H9 (cell line): ENCODE data around the gene TTC28. TPM values are rescaled to one million over a fixed set of nuclear protein-coding genes. Genes with fewer than 3 reads are reported as not detected.

Experiments
- DNase-seq: peaks from one replicate; pipeline ENCODE4 v3.0.0-alpha.2; 2017
- H2AFZ ChIP-seq: one replicate; pipeline ENCODE4 v1.6.1; 2013; ENCODE audit warnings: mild to moderate bottlenecking, low read length, control low read depth, moderate library complexity
- H2AK5ac ChIP-seq: 2 replicates; pipeline ENCODE4 v1.6.1; 2013; ENCODE audit warnings: low read length, control low read depth, mixed read lengths; ENCODE audit not compliant: insufficient read length
- H2BK120ac ChIP-seq: one replicate; pipeline ENCODE4 v1.6.1; 2013; ENCODE audit warnings: low read depth, mild to moderate bottlenecking, low read length, control low read depth, inconsistent platforms; ENCODE audit not compliant: poor library complexity, severe bottlenecking
- H2BK12ac ChIP-seq: 2 replicates; pipeline ENCODE4 v1.6.1; 2013; ENCODE audit warnings: low read length, control low read depth, mixed read lengths, low read depth; ENCODE audit not compliant: insufficient read length
- H2BK15ac ChIP-seq: 2 replicates; pipeline ENCODE4 v1.6.1; 2013; ENCODE audit warnings: low read depth, low read length, control low read depth
- H2BK20ac ChIP-seq: one replicate; pipeline ENCODE4 v1.6.1; 2013; ENCODE audit warnings: low read depth, mild to moderate bottlenecking, low read length, control low read depth, inconsistent platforms; ENCODE audit not compliant: poor library complexity, severe bottlenecking
- H2BK5ac ChIP-seq: 2 replicates; pipeline ENCODE4 v1.6.1; 2013; ENCODE audit warnings: low read length, control low read depth, mixed read lengths; ENCODE audit not compliant: insufficient read length
- H3K14ac ChIP-seq: 2 replicates; pipeline ENCODE4 v1.6.1; 2013; ENCODE audit warnings: low read length, control low read depth; ENCODE audit not compliant: insufficient read depth
- H3K18ac ChIP-seq: 2 replicates; pipeline ENCODE4 v1.6.1; 2013; ENCODE audit warnings: low read depth, mild to moderate bottlenecking, mixed read lengths, low read length, control low read depth; ENCODE audit not compliant: insufficient read length
- H3K23ac ChIP-seq: 2 replicates; pipeline ENCODE4 v1.6.1; 2013; ENCODE audit warnings: low read length, control low read depth, mixed read lengths, low read depth; ENCODE audit not compliant: insufficient read length
- H3K23me2 ChIP-seq: 2 replicates; pipeline ENCODE4 v1.6.1; 2013; ENCODE audit warnings: low read depth, mild to moderate bottlenecking, mixed read lengths, low read length, control low read depth; ENCODE audit not compliant: insufficient read length, poor library complexity, severe bottlenecking
- H3K27ac ChIP-seq: 2 replicates; pipeline ENCODE4 v1.5.1; 2013; ENCODE audit warnings: low read length, control low read depth, mixed read lengths, low read depth; ENCODE audit not compliant: insufficient read length
- H3K27me3 ChIP-seq: 2 replicates; pipeline ENCODE4 v1.6.1; 2013; ENCODE audit warnings: low read length, control low read depth, inconsistent platforms; ENCODE audit not compliant: insufficient read depth
- H3K4ac ChIP-seq: 2 replicates; pipeline ENCODE4 v1.6.1; 2013; ENCODE audit warnings: low read depth, mild to moderate bottlenecking, control low read depth, inconsistent platforms, low read length, moderate library complexity
- H3K4me1 ChIP-seq: 2 replicates; pipeline ENCODE4 v1.6.1; 2013; ENCODE audit warnings: low read length, control low read depth, inconsistent platforms; ENCODE audit not compliant: insufficient read depth
- H3K4me2 ChIP-seq: 2 replicates; pipeline ENCODE4 v1.6.1; 2013; ENCODE audit warnings: low read length, control low read depth, mixed read lengths; ENCODE audit not compliant: insufficient read length, insufficient read depth
- H3K56ac ChIP-seq: 2 replicates; pipeline ENCODE4 v1.6.1; 2013; ENCODE audit warnings: low read depth, mild to moderate bottlenecking, mixed read lengths, low read length, control low read depth; ENCODE audit not compliant: insufficient read length
- H3K79me1 ChIP-seq: 2 replicates; pipeline ENCODE4 v1.6.1; 2013; ENCODE audit warnings: low read depth, mild to moderate bottlenecking, moderate library complexity, low read length, control low read depth, inconsistent platforms; ENCODE audit not compliant: insufficient read depth, poor library complexity, severe bottlenecking
- H3K79me2 ChIP-seq: 2 replicates; pipeline ENCODE4 v1.6.1; 2013; ENCODE audit warnings: low read length, control low read depth, inconsistent platforms; ENCODE audit not compliant: insufficient read depth
- H3K9ac ChIP-seq: 2 replicates; pipeline ENCODE4 v1.6.1; 2013; ENCODE audit warnings: low read length, control low read depth, mixed read lengths; ENCODE audit not compliant: insufficient read length; ENCODE audit errors: extremely low read depth
- H3K9me3 ChIP-seq: one replicate; pipeline ENCODE4 v1.6.1; 2013; ENCODE audit warnings: low read depth, low read length, inconsistent platforms; ENCODE audit not compliant: control insufficient read depth
- H3T11ph ChIP-seq: one replicate; pipeline ENCODE4 v1.6.1; 2013; ENCODE audit warnings: mild to moderate bottlenecking, low read length, control low read depth, inconsistent platforms
- H4K20me1 ChIP-seq: one replicate; pipeline ENCODE4 v1.6.1; 2013; ENCODE audit not compliant: control insufficient read depth, insufficient read length, insufficient read depth
- H4K5ac ChIP-seq: 2 replicates; pipeline ENCODE4 v1.6.1; 2013; ENCODE audit warnings: low read depth, mild to moderate bottlenecking, mixed read lengths, low read length, control low read depth; ENCODE audit not compliant: insufficient read length
- H4K8ac ChIP-seq: replicated peaks from 2 replicates; pipeline ENCODE4 v1.6.1; 2013; ENCODE audit warnings: low read length, control low read depth, mixed read lengths, low read depth; ENCODE audit not compliant: insufficient read length
- H4K91ac ChIP-seq: 2 replicates; pipeline ENCODE4 v1.6.1; 2013; ENCODE audit warnings: low read depth, mild to moderate bottlenecking, moderate library complexity, mixed read lengths, low read length, control low read depth; ENCODE audit not compliant: insufficient read length
- H3K27ac Mint-ChIP-seq, 3 experiments: 2 replicates in 2 of 3; 3 replicates in 1 of 3; pipeline ENCODE4 v1.8.0; 2020 to 2021; ENCODE audit warnings: mixed read lengths in 3 of 3, mild to moderate bottlenecking in 1 of 3, moderate library complexity in 1 of 3
- H3K27me3 Mint-ChIP-seq: 2 replicates; pipeline ENCODE4 v1.8.0; 2021; ENCODE audit warnings: low read depth, mild to moderate bottlenecking, moderate library complexity, mixed read lengths
- H3K36me3 Mint-ChIP-seq, 3 experiments: 2 replicates in 2 of 3; 3 replicates in 1 of 3; pipeline ENCODE4 v1.8.0; 2020 to 2021; ENCODE audit warnings: low read depth in 3 of 3, mixed read lengths in 3 of 3; ENCODE audit not compliant: insufficient read depth in 1 of 3
- H3K4me1 Mint-ChIP-seq, 2 experiments: 2 replicates each; pipeline ENCODE4 v1.8.0; 2020; ENCODE audit warnings: mixed read lengths in 2 of 2
- H3K4me3 Mint-ChIP-seq, 2 experiments: 2 replicates in 1 of 2; 3 replicates in 1 of 2; pipeline ENCODE4 v1.8.0; 2020 to 2021; ENCODE audit warnings: mild to moderate bottlenecking in 2 of 2, mixed read lengths in 2 of 2, moderate library complexity in 1 of 2
- H3K9me3 Mint-ChIP-seq, 2 experiments: 2 replicates in 1 of 2; 3 replicates in 1 of 2; pipeline ENCODE4 v1.8.0; 2020; ENCODE audit warnings: mild to moderate bottlenecking in 2 of 2, mixed read lengths in 2 of 2, moderate library complexity in 1 of 2
- WGBS: extraction: QIAGEN DNeasy Blood & Tissue Kit; methylation state at CpG from one replicate; pipeline ENCODE4 v1.1.7; 2013; ENCODE audit warnings: missing lambda C conversion rate, low lambda C conversion rate, mixed read lengths; ENCODE audit not compliant: insufficient read length; ENCODE audit errors: extremely low coverage; 5-methylcytosine and 5-hydroxymethylcytosine counted together
- total RNA-seq: library from RNA; stranded (reverse); gene quantifications from 2 replicates; pipeline ENCODE4 v1.2.1, GENCODE V29; 2021
- TF ChIP-seq, protein P1 (sequence below): fragments of 200-600 bp; sonication (generic); conservative IDR thresholded peaks from 3 replicates; pipeline ENCODE4 v1.8.0; 2021; ENCODE audit warnings: antibody characterized with exemption, mild to moderate bottlenecking

Gene TTC28
- total RNA-seq, 1 experiment from 2014 or later, result 13.6 TPM

DNA sequence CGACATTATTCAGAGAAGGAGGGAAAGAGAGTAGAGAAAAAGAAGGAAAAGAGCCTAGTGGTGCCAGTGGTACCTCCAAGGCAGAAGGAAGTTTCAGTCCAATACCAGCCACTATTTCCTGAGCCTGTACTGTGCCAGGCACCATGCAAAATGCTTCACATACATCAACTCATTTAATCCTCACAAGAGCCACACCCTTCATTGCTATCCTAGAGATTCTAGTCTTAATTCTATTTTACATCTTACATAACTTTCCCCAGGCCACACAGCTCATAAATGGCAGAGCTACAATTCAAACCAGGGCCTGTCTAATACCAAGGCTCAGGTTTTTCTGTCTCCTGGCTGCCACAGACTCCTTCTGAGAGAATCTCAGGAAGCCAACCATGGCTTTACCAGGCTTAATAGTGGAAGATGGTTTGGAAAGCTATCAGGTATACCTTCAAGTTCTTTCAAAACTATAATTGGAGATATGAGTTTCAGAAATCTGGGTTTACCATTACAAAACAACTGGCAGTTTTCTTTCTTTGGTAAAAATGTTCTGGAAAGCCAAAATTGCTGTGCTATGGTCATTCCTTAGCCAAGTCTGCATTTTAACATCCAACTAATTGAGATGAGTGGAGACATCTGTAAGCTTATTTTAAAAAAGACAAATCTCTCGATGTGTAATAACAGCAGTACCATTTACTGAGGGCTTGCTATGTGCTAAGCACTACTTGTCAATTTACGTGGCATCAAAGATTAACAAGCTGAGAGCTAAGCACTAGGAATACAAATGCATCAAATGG lies 535.5 kb downstream of the TTC28 start:
- Mint-ChIP-seq H3K27ac (no peak overlapping the region), H3K4me1 (peaks cover 17 to 35% of the 10 kb centered on the region in 2 experiments), H3K4me3 (no peak overlapping the region)

More for the DNA sequence above, 535.5 kb downstream of the TTC28 start:
- H3K79me2 ChIP-seq, result no peaks in the 10 kb centered on the region
- no peak overlapping the region for H3K9ac ChIP-seq
- no peak overlapping the region for H4K91ac ChIP-seq
- no peak overlapping the region for H2BK120ac ChIP-seq
- H4K20me1 ChIP-seq, result no peaks in the 10 kb centered on the region
- no peaks in the 10 kb centered on the region for H3K36me3 Mint-ChIP-seq
- no peak overlapping the region for H3T11ph ChIP-seq
- no peak overlapping the region for H3K14ac ChIP-seq
- no peak overlapping the region for H3K18ac ChIP-seq
- WGBS, result no CpG with 5 or more reads among the region's 3 CpGs
- no peak overlapping the region for H2AFZ ChIP-seq
- no peak overlapping the region for H4K8ac ChIP-seq
- H3K4me2 ChIP-seq, result no peak overlapping the region
- H3K4me1 ChIP-seq, result no peaks in the 10 kb centered on the region; the same call in 1 of the 2 replicates
- no peak overlapping the region for H2BK20ac ChIP-seq
- H3K9me3 Mint-ChIP-seq, result no peaks in the 10 kb centered on the region; a peak in 1 of 5 replicates
- no peaks in the 10 kb centered on the region for H3K9me3 ChIP-seq
- no peak overlapping the region for H2BK15ac ChIP-seq
- no peak overlapping the region for H4K5ac ChIP-seq
- H3K79me1 ChIP-seq, result no peaks in the 10 kb centered on the region
- no peak overlapping the region for H2BK12ac ChIP-seq
- DNase-seq, result no peak
- H3K27me3 ChIP-seq, result no peaks in the 10 kb centered on the region
- H3K27ac ChIP-seq, result no peak overlapping the region
- TF ChIP-seq, protein P1, sequence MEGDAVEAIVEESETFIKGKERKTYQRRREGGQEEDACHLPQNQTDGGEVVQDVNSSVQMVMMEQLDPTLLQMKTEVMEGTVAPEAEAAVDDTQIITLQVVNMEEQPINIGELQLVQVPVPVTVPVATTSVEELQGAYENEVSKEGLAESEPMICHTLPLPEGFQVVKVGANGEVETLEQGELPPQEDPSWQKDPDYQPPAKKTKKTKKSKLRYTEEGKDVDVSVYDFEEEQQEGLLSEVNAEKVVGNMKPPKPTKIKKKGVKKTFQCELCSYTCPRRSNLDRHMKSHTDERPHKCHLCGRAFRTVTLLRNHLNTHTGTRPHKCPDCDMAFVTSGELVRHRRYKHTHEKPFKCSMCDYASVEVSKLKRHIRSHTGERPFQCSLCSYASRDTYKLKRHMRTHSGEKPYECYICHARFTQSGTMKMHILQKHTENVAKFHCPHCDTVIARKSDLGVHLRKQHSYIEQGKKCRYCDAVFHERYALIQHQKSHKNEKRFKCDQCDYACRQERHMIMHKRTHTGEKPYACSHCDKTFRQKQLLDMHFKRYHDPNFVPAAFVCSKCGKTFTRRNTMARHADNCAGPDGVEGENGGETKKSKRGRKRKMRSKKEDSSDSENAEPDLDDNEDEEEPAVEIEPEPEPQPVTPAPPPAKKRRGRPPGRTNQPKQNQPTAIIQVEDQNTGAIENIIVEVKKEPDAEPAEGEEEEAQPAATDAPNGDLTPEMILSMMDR, result no peak
- no peaks in the 10 kb centered on the region for H3K23me2 ChIP-seq
- H2BK5ac ChIP-seq, result no peak overlapping the region
- no peaks in the 10 kb centered on the region for H3K27me3 Mint-ChIP-seq
- no peak overlapping the region for H3K56ac ChIP-seq
- H3K4ac ChIP-seq, result no peak overlapping the region
- H2AK5ac ChIP-seq, result no peak overlapping the region
- H3K23ac ChIP-seq, result no peak overlapping the region
